Measurements from ENCODE around the gene NR4A3. TPM values are rescaled to one million over a fixed set of nuclear protein-coding genes. Genes with fewer than 3 reads are reported as not detected.

Gene NR4A3
- 1.5 to 3.2 TPM (median 2.1 TPM) in 5 replicates for total RNA-seq (2022; extraction: Qiagen RNA extraction; ENCODE audit: low read depth)

GRCh38 chr9:99821396-99822108, at the start of gene NR4A3:
Gene NR4A3 (plus strand): TSS chr9:99821885. CDS start chr9:99828043, 6,158 bp downstream.

GRCh38 chr9:99906403-99907207, 84.9 kb downstream of the NR4A3 start, which contains the start of gene STX17:
Gene STX17 (plus strand): TSS chr9:99906654. CDS start chr9:99915240, 8,586 bp downstream.

Other genes starting within 250 kb of the NR4A3 start
- 7.0 to 9.8 TPM (median 8.4 TPM) in 5 replicates for gene STX17, start 84.8 kb downstream of the NR4A3 start, total RNA-seq (2022; extraction: Qiagen RNA extraction; ENCODE audit: low read depth)

Measured in A549 treated with GW870086 at 1 μM for 4 hours (cell line).